Nephron progenitor cell (in vitro differentiated cells): ENCODE results near the gene GSTM2.

Experiments used
- DNase-seq: peaks from one replicate; pipeline ENCODE4 v3.0.0; 2021
- H3K27ac Mint-ChIP-seq: 2 replicates; pipeline ENCODE4 v1.8.0; 2021; ENCODE audit warnings: mild to moderate bottlenecking, moderate library complexity, mixed read lengths
- H3K27me3 Mint-ChIP-seq: 2 replicates; pipeline ENCODE4 v1.8.0; 2021; ENCODE audit warnings: mild to moderate bottlenecking, low read depth, mixed read lengths; ENCODE audit not compliant: poor library complexity
- H3K36me3 Mint-ChIP-seq: 2 replicates; pipeline ENCODE4 v1.8.0; 2021; ENCODE audit warnings: low read depth, mixed read lengths
- H3K4me1 Mint-ChIP-seq: 2 replicates; pipeline ENCODE4 v1.8.0; 2021; ENCODE audit warnings: mixed read lengths
- H3K4me3 Mint-ChIP-seq: 2 replicates; pipeline ENCODE4 v1.8.0; 2021; ENCODE audit warnings: mild to moderate bottlenecking, moderate library complexity, mixed read lengths
- H3K9me3 Mint-ChIP-seq: 2 replicates; pipeline ENCODE4 v1.8.0; 2021; ENCODE audit warnings: mild to moderate bottlenecking, moderate library complexity, mixed read lengths
- TF ChIP-seq, protein P1 (sequence below): fragments of 200-600 bp; sonication (generic); IDR thresholded peaks from 2 replicates; pipeline ENCODE4 v1.5.0; 2021; ENCODE audit warnings: antibody characterized with exemption

GSTM2 gene

GRCh38 chr1:109639063-109639840, 28.6 kb upstream of the GSTM2 start:
- H3K36me3 Mint-ChIP-seq = no peaks in the 10 kb centered on the region
- H3K4me3 Mint-ChIP-seq = no peak overlapping the region
- H3K27me3 Mint-ChIP-seq = peaks cover 21% of the 10 kb centered on the region
- TF ChIP-seq, protein P1, sequence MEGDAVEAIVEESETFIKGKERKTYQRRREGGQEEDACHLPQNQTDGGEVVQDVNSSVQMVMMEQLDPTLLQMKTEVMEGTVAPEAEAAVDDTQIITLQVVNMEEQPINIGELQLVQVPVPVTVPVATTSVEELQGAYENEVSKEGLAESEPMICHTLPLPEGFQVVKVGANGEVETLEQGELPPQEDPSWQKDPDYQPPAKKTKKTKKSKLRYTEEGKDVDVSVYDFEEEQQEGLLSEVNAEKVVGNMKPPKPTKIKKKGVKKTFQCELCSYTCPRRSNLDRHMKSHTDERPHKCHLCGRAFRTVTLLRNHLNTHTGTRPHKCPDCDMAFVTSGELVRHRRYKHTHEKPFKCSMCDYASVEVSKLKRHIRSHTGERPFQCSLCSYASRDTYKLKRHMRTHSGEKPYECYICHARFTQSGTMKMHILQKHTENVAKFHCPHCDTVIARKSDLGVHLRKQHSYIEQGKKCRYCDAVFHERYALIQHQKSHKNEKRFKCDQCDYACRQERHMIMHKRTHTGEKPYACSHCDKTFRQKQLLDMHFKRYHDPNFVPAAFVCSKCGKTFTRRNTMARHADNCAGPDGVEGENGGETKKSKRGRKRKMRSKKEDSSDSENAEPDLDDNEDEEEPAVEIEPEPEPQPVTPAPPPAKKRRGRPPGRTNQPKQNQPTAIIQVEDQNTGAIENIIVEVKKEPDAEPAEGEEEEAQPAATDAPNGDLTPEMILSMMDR = no peak
- peaks cover 26% of the 10 kb centered on the region for H3K4me1 Mint-ChIP-seq
- no peak for DNase-seq
- no peaks in the 10 kb centered on the region for H3K9me3 Mint-ChIP-seq
- H3K27ac Mint-ChIP-seq = no peak overlapping the region

DNA sequence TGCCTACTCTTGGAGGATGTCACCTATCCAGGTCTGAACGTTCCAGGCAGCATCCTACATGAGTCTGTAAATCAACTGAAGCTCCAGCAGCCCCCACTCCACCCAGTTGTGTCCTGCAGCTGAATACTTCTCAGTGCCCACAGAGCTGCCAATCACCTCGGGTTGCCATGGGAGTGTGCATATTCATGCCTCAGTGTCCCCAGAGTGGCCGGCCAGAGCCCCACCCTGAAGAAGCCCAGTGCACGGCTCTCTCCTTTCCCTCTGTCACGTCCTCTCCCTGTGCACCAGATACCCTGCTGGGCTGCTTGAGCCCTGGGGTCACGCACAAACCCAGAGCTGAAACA, 28.0 kb upstream of the GSTM2 start:
- no peak overlapping the region for H3K4me3 Mint-ChIP-seq
- H3K9me3 Mint-ChIP-seq = peaks cover 3% of the 10 kb centered on the region
- DNase-seq = no peak
- peaks cover 31% of the 10 kb centered on the region for H3K4me1 Mint-ChIP-seq
- no peak overlapping the region for H3K27ac Mint-ChIP-seq
- no peaks in the 10 kb centered on the region for H3K36me3 Mint-ChIP-seq
- peaks cover 22% of the 10 kb centered on the region for H3K27me3 Mint-ChIP-seq
- TF ChIP-seq, protein P1 = no peak

- Mint-ChIP-seq H3K4me3 (no peak overlapping the region), H3K36me3 (no peaks in the 10 kb centered on the region), H3K27me3 (peaks cover 27% of the 10 kb centered on the region), H3K9me3 (peaks cover 9% of the 10 kb centered on the region), H3K4me1 (peaks cover 34% of the 10 kb centered on the region), H3K27ac (no peak overlapping the region)
- DNase-seq = peak; percentile 96
- TF ChIP-seq, protein P1 = peak; percentile 90
Observed at GRCh38 chr1:109640285-109640865, 27.5 kb upstream of the GSTM2 start.

- DNase-seq = no peak
- Mint-ChIP-seq H3K27me3 (peaks cover 28% of the 10 kb centered on the region), H3K27ac (no peak overlapping the region), H3K4me3 (no peak overlapping the region), H3K4me1 (peaks cover 28% of the 10 kb centered on the region), H3K9me3 (peaks cover 13% of the 10 kb centered on the region), H3K36me3 (peaks cover 4% of the 10 kb centered on the region)
- TF ChIP-seq, protein P1 = no peak
Observed at GRCh38 chr1:109641078-109641740, 26.6 kb upstream of the GSTM2 start.

GRCh38 chr1:109641861-109642260, 26.0 kb upstream of the GSTM2 start:
- TF ChIP-seq, protein P1 = no peak
- H3K4me1 Mint-ChIP-seq = peaks cover 22% of the 10 kb centered on the region
- no peak for DNase-seq
- H3K4me3 Mint-ChIP-seq = no peak overlapping the region
- no peak overlapping the region for H3K27ac Mint-ChIP-seq
- H3K9me3 Mint-ChIP-seq = peaks cover 16% of the 10 kb centered on the region
- H3K27me3 Mint-ChIP-seq = peaks cover 28% of the 10 kb centered on the region
- H3K36me3 Mint-ChIP-seq = peaks cover 5% of the 10 kb centered on the region
